WTC11 (cell line): ENCODE data around the gene MEDAG. TPM values are rescaled to one million over a fixed set of nuclear protein-coding genes. Genes with fewer than 3 reads are reported as not detected.

Experiments
- ATAC-seq: fragments of 200-7000 bp; cut with Tn5 transposase; 2 replicates; pipeline ENCODE4 v1.10.0; 2021; ENCODE audit warnings: mild to moderate bottlenecking, moderate library complexity
- CTCF ChIA-PET: fragments of 300-600 bp; sonication (Branson Sonifier 250); formaldehyde crosslinking; loops from one replicate; lab custom pipeline; 2021; ENCODE audit warnings: antibody characterized with exemption; lab: Charles Lee
- POLR2A ChIA-PET: fragments of 350-600 bp; sonication (Branson Sonifier 250); formaldehyde crosslinking; loops from one replicate; lab custom pipeline; 2021; ENCODE audit warnings: antibody characterized with exemption; lab: Charles Lee
- DNase-seq: peaks from one replicate; pipeline ENCODE4 v3.0.0; 2021; ENCODE audit warnings: low spot score
- H3K27ac Mint-ChIP-seq: 2 replicates; pipeline ENCODE4 v1.8.0; 2021; ENCODE audit warnings: mixed read lengths
- H3K27me3 Mint-ChIP-seq: 2 replicates; pipeline ENCODE4 v1.8.0; 2021; ENCODE audit warnings: low read depth, mild to moderate bottlenecking, moderate library complexity, mixed read lengths
- H3K36me3 Mint-ChIP-seq: 2 replicates; pipeline ENCODE4 v1.8.0; 2021; ENCODE audit warnings: mixed read lengths
- H3K4me1 Mint-ChIP-seq: 2 replicates; pipeline ENCODE4 v1.8.0; 2022; ENCODE audit warnings: mixed read lengths
- H3K4me3 Mint-ChIP-seq: 2 replicates; pipeline ENCODE4 v1.8.0; 2021; ENCODE audit warnings: mild to moderate bottlenecking, moderate library complexity, mixed read lengths
- H3K9me3 Mint-ChIP-seq: 2 replicates; pipeline ENCODE4 v1.8.0; 2021; ENCODE audit warnings: mixed read lengths
- ATF1 ChIP-seq: sonication (generic); formaldehyde crosslinking; IDR thresholded peaks from 2 replicates; pipeline ENCODE4 v1.8.1; 2023; ENCODE audit warnings: mild to moderate bottlenecking, moderate library complexity, missing genetic modification reagents
- ELF4 ChIP-seq: sonication (generic); formaldehyde crosslinking; IDR thresholded peaks from 2 replicates; pipeline ENCODE4 v1.8.1; 2022; ENCODE audit warnings: low read depth, mild to moderate bottlenecking, moderate library complexity, missing genetic modification reagents
- MXD4 ChIP-seq: fragments of 250-450 bp; sonication (Bioruptor Pico); IDR thresholded peaks from 2 replicates; pipeline ENCODE4 v1.8.0; 2021; ENCODE audit warnings: mild to moderate bottlenecking, moderate library complexity, borderline replicate concordance
- NFE2L1 ChIP-seq: sonication (generic); formaldehyde crosslinking; IDR thresholded peaks from 2 replicates; pipeline ENCODE4 v1.8.1; 2023; ENCODE audit warnings: missing genetic modification reagents
- ZBTB21 ChIP-seq: sonication (generic); formaldehyde crosslinking; IDR thresholded peaks from 2 replicates; pipeline ENCODE4 v1.8.1; 2023; ENCODE audit warnings: mild to moderate bottlenecking, missing genetic modification reagents, borderline replicate concordance
- ZNF138 ChIP-seq: sonication (generic); formaldehyde crosslinking; conservative IDR thresholded peaks from 2 replicates; pipeline ENCODE4 v1.8.1; 2022; ENCODE audit warnings: mild to moderate bottlenecking, moderate library complexity, missing genetic modification reagents
- ZNF396 ChIP-seq: fragments of 250-450 bp; sonication (Bioruptor Pico); IDR thresholded peaks from 2 replicates; pipeline ENCODE4 v1.8.0; 2021; ENCODE audit warnings: mild to moderate bottlenecking, moderate library complexity, borderline replicate concordance
- ZNF416 ChIP-seq: fragments of 250-450 bp; sonication (Bioruptor Pico); IDR thresholded peaks from 2 replicates; pipeline ENCODE4 v1.9.0; 2021; ENCODE audit warnings: mild to moderate bottlenecking, inconsistent platforms
- ZNF423 ChIP-seq: fragments of 250-450 bp; sonication (Bioruptor Pico); IDR thresholded peaks from 2 replicates; pipeline ENCODE4 v2.1.2; 2022; ENCODE audit warnings: mild to moderate bottlenecking, moderate library complexity
- total RNA-seq: library from RNA; stranded (reverse); gene quantifications from 3 replicates; pipeline ENCODE4 v1.2.3, GENCODE V29; 2021
- TF ChIP-seq, protein P1 (sequence below): sonication (generic); formaldehyde crosslinking; IDR thresholded peaks from 2 replicates; pipeline ENCODE4 v1.8.1; 2023; ENCODE audit warnings: mild to moderate bottlenecking, moderate library complexity, missing genetic modification reagents
- TF ChIP-seq, protein P2 (sequence below): sonication (generic); formaldehyde crosslinking; IDR thresholded peaks from 2 replicates; pipeline ENCODE4 v1.8.1; 2022; ENCODE audit warnings: mild to moderate bottlenecking, moderate library complexity, missing genetic modification reagents
- TF ChIP-seq, protein P3 (sequence below): sonication (generic); formaldehyde crosslinking; conservative IDR thresholded peaks from 2 replicates; pipeline ENCODE4 v1.8.1; 2022; ENCODE audit warnings: mild to moderate bottlenecking, missing genetic modification reagents
- TF ChIP-seq, protein P4 (sequence below): sonication (generic); formaldehyde crosslinking; IDR thresholded peaks from 2 replicates; pipeline ENCODE4 v1.8.0; 2023; ENCODE audit warnings: missing genetic modification reagents
- TF ChIP-seq, protein P5 (sequence below): fragments of 250-450 bp; sonication (Bioruptor Pico); IDR thresholded peaks from 2 replicates; pipeline ENCODE4 v1.9.0; 2021; ENCODE audit warnings: mild to moderate bottlenecking, borderline replicate concordance
- TF ChIP-seq, protein P6 (sequence below): fragments of 250-450 bp; sonication (Bioruptor Pico); conservative IDR thresholded peaks from 2 replicates; pipeline ENCODE4 v1.9.0; 2021; ENCODE audit warnings: mild to moderate bottlenecking
- TF ChIP-seq, protein P7 (sequence below): sonication (generic); formaldehyde crosslinking; IDR thresholded peaks from 2 replicates; pipeline ENCODE4 v1.8.1; 2022; ENCODE audit warnings: low read depth, mild to moderate bottlenecking, moderate library complexity, missing genetic modification reagents, borderline replicate concordance
- TF ChIP-seq, protein P8 (sequence below): sonication (generic); formaldehyde crosslinking; IDR thresholded peaks from 2 replicates; pipeline ENCODE4 v1.8.0; 2022; ENCODE audit warnings: mild to moderate bottlenecking, missing genetic modification reagents
- TF ChIP-seq, protein P9 (sequence below): sonication (generic); formaldehyde crosslinking; IDR thresholded peaks from 2 replicates; pipeline ENCODE4 v1.8.0; 2022; ENCODE audit warnings: missing genetic modification reagents
- TF ChIP-seq, protein P10 (sequence below): sonication (generic); formaldehyde crosslinking; IDR thresholded peaks from 2 replicates; pipeline ENCODE4 v1.8.0; 2022; ENCODE audit warnings: mild to moderate bottlenecking, missing genetic modification reagents

Gene MEDAG
- total RNA-seq, 1 experiment from 2014 or later: 2.1 TPM

DNA sequence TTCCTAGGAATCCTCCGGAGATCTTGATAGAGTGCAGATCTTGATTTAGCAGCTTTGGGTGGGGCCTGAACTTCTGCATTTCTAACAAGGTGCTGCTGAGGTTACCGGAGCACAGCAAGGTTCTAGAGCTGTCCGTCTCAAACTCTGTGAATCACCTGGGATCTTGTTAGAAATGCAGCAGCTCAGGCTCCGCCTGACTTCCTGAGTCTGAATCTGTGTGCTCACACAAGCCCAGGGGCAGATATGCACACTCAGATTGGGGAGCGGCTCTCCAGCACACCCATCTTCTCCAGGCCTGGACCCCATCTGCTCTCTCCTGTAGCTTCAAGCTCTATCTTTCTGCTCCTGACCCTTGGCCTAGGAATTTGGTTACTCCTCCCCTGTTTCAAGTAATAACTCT is 22.9 kb downstream of the MEDAG start:
- H3K27me3 Mint-ChIP-seq: peaks cover 26% of the 10 kb centered on the region

More for the DNA sequence above, 22.9 kb downstream of the MEDAG start:
- Mint-ChIP-seq H3K4me3 (no peak overlapping the region), H3K4me1 (peaks cover 32% of the 10 kb centered on the region), H3K9me3 (no peaks in the 10 kb centered on the region), H3K27ac (no peak overlapping the region), H3K36me3 (no peaks in the 10 kb centered on the region)
- CTCF ChIA-PET: interaction anchor here (0.8 to 1.2 kb wide), 5 partner anchors 50 to 116 kb away, joined by 3 to 4 read pairs (median 3); no protein-coding TSS in a partner anchor
- POLR2A ChIA-PET: no interaction called here
- no peak for TF ChIP-seq NFE2L1
- TF ChIP-seq ZNF138: no peak
- TF ChIP-seq, protein P1, sequence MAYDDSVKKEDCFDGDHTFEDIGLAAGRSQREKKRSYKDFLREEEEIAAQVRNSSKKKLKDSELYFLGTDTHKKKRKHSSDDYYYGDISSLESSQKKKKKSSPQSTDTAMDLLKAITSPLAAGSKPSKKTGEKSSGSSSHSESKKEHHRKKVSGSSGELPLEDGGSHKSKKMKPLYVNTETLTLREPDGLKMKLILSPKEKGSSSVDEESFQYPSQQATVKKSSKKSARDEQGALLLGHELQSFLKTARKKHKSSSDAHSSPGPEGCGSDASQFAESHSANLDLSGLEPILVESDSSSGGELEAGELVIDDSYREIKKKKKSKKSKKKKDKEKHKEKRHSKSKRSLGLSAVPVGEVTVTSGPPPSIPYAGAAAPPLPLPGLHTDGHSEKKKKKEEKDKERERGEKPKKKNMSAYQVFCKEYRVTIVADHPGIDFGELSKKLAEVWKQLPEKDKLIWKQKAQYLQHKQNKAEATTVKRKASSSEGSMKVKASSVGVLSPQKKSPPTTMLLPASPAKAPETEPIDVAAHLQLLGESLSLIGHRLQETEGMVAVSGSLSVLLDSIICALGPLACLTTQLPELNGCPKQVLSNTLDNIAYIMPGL (CRISPR knock-in tag): no peak
- TF ChIP-seq ATF1 (CRISPR knock-in tag): no peak
- TF ChIP-seq MXD4 (CRISPR knock-in tag): no peak
- TF ChIP-seq, protein P2, sequence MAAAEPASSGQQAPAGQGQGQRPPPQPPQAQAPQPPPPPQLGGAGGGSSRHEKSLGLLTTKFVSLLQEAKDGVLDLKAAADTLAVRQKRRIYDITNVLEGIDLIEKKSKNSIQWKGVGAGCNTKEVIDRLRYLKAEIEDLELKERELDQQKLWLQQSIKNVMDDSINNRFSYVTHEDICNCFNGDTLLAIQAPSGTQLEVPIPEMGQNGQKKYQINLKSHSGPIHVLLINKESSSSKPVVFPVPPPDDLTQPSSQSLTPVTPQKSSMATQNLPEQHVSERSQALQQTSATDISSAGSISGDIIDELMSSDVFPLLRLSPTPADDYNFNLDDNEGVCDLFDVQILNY (CRISPR knock-in tag): no peak
- TF ChIP-seq, protein P3, sequence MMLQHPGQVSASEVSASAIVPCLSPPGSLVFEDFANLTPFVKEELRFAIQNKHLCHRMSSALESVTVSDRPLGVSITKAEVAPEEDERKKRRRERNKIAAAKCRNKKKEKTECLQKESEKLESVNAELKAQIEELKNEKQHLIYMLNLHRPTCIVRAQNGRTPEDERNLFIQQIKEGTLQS (CRISPR knock-in tag): no peak
- TF ChIP-seq, protein P4, sequence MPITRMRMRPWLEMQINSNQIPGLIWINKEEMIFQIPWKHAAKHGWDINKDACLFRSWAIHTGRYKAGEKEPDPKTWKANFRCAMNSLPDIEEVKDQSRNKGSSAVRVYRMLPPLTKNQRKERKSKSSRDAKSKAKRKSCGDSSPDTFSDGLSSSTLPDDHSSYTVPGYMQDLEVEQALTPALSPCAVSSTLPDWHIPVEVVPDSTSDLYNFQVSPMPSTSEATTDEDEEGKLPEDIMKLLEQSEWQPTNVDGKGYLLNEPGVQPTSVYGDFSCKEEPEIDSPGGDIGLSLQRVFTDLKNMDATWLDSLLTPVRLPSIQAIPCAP (CRISPR knock-in tag): no peak
- TF ChIP-seq, protein P5, sequence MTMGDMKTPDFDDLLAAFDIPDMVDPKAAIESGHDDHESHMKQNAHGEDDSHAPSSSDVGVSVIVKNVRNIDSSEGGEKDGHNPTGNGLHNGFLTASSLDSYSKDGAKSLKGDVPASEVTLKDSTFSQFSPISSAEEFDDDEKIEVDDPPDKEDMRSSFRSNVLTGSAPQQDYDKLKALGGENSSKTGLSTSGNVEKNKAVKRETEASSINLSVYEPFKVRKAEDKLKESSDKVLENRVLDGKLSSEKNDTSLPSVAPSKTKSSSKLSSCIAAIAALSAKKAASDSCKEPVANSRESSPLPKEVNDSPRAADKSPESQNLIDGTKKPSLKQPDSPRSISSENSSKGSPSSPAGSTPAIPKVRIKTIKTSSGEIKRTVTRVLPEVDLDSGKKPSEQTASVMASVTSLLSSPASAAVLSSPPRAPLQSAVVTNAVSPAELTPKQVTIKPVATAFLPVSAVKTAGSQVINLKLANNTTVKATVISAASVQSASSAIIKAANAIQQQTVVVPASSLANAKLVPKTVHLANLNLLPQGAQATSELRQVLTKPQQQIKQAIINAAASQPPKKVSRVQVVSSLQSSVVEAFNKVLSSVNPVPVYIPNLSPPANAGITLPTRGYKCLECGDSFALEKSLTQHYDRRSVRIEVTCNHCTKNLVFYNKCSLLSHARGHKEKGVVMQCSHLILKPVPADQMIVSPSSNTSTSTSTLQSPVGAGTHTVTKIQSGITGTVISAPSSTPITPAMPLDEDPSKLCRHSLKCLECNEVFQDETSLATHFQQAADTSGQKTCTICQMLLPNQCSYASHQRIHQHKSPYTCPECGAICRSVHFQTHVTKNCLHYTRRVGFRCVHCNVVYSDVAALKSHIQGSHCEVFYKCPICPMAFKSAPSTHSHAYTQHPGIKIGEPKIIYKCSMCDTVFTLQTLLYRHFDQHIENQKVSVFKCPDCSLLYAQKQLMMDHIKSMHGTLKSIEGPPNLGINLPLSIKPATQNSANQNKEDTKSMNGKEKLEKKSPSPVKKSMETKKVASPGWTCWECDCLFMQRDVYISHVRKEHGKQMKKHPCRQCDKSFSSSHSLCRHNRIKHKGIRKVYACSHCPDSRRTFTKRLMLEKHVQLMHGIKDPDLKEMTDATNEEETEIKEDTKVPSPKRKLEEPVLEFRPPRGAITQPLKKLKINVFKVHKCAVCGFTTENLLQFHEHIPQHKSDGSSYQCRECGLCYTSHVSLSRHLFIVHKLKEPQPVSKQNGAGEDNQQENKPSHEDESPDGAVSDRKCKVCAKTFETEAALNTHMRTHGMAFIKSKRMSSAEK (CRISPR knock-in tag): no peak
- TF ChIP-seq ELF4 (CRISPR knock-in tag): no peak
- TF ChIP-seq ZNF416 (CRISPR knock-in tag): no peak
- TF ChIP-seq ZBTB21 (CRISPR knock-in tag): no peak
- TF ChIP-seq, protein P6, sequence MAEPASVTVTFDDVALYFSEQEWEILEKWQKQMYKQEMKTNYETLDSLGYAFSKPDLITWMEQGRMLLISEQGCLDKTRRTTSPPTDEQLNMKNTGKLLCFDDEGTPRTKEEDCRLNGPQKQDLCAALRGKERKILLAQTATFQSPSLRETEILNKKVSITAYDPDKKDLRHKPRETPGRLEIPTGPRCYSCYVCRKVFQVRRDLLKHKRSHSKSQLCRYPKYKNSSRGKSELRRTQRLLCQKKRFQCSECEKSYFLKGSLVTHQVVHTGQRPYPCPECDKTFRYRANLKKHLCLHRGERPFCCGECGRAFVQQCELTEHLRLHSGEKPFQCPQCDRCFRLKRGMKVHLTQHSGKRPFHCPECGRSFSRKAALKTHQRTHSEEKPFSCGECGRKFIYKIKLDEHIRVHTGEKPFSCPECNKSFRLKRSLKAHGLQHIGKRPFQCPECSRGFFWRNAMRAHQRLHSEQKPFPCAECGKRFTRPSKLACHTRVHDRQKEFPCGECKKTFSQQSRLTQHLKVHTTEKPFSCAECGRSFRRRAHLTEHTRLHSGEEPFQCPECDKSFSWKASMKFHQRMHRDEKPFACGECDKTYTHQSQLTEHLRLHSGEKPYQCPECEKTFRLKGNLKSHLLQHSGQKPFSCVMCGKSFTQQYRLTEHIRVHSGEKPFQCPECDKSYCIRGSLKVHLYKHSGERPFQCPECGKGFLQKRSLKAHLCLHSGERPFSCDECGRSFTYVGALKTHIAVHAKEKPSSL: no peak
- no peak for TF ChIP-seq ZNF423 (CRISPR knock-in tag)
- TF ChIP-seq, protein P7, sequence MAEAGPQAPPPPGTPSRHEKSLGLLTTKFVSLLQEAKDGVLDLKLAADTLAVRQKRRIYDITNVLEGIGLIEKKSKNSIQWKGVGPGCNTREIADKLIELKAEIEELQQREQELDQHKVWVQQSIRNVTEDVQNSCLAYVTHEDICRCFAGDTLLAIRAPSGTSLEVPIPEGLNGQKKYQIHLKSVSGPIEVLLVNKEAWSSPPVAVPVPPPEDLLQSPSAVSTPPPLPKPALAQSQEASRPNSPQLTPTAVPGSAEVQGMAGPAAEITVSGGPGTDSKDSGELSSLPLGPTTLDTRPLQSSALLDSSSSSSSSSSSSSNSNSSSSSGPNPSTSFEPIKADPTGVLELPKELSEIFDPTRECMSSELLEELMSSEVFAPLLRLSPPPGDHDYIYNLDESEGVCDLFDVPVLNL (CRISPR knock-in tag): no peak
- TF ChIP-seq, protein P8, sequence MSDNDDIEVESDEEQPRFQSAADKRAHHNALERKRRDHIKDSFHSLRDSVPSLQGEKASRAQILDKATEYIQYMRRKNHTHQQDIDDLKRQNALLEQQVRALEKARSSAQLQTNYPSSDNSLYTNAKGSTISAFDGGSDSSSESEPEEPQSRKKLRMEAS (CRISPR knock-in tag): no peak
- no peak for TF ChIP-seq ZNF396
- TF ChIP-seq, protein P9, sequence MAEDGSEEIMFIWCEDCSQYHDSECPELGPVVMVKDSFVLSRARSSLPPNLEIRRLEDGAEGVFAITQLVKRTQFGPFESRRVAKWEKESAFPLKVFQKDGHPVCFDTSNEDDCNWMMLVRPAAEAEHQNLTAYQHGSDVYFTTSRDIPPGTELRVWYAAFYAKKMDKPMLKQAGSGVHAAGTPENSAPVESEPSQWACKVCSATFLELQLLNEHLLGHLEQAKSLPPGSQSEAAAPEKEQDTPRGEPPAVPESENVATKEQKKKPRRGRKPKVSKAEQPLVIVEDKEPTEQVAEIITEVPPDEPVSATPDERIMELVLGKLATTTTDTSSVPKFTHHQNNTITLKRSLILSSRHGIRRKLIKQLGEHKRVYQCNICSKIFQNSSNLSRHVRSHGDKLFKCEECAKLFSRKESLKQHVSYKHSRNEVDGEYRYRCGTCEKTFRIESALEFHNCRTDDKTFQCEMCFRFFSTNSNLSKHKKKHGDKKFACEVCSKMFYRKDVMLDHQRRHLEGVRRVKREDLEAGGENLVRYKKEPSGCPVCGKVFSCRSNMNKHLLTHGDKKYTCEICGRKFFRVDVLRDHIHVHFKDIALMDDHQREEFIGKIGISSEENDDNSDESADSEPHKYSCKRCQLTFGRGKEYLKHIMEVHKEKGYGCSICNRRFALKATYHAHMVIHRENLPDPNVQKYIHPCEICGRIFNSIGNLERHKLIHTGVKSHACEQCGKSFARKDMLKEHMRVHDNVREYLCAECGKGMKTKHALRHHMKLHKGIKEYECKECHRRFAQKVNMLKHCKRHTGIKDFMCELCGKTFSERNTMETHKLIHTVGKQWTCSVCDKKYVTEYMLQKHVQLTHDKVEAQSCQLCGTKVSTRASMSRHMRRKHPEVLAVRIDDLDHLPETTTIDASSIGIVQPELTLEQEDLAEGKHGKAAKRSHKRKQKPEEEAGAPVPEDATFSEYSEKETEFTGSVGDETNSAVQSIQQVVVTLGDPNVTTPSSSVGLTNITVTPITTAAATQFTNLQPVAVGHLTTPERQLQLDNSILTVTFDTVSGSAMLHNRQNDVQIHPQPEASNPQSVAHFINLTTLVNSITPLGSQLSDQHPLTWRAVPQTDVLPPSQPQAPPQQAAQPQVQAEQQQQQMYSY (CRISPR knock-in tag): no peak
- TF ChIP-seq, protein P10, sequence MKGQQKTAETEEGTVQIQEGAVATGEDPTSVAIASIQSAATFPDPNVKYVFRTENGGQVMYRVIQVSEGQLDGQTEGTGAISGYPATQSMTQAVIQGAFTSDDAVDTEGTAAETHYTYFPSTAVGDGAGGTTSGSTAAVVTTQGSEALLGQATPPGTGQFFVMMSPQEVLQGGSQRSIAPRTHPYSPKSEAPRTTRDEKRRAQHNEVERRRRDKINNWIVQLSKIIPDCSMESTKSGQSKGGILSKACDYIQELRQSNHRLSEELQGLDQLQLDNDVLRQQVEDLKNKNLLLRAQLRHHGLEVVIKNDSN (CRISPR knock-in tag): no peak
- DNase-seq (no peak), ATAC-seq (no peak)
